ENCODE data around the gene SIGLEC11. TPM values are rescaled to one million over a fixed set of nuclear protein-coding genes. Genes with fewer than 3 reads are reported as not detected.
"Not testable (repeated sequence)": the region's sequence is repeated elsewhere in the genome, so short reads cannot be mapped to it uniquely, and the experiment has no call there.

The SIGLEC11 gene
- total RNA-seq, 1 experiment from 2014 or later, result not detected

DNA sequence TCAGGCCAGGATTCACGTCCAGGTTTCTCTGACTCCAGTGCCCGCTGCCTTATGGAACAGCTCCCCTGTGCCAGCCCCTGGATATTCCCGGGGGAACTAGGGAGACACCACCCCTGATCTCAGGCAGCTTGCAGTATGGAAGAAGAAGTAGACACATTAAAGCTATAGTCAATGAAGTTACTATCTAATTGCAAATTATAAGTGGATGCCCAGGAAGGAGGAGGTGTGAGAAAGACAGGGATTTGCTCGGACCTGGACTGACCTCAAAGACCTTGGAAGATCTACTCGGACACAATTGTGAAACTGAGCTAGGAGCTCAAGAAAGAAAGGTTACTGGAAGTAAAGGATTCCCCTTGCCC lies 10.4 kb downstream of the SIGLEC11 start:
- no TSS peak for BruUV-seq (replicated peaks)

DNA sequence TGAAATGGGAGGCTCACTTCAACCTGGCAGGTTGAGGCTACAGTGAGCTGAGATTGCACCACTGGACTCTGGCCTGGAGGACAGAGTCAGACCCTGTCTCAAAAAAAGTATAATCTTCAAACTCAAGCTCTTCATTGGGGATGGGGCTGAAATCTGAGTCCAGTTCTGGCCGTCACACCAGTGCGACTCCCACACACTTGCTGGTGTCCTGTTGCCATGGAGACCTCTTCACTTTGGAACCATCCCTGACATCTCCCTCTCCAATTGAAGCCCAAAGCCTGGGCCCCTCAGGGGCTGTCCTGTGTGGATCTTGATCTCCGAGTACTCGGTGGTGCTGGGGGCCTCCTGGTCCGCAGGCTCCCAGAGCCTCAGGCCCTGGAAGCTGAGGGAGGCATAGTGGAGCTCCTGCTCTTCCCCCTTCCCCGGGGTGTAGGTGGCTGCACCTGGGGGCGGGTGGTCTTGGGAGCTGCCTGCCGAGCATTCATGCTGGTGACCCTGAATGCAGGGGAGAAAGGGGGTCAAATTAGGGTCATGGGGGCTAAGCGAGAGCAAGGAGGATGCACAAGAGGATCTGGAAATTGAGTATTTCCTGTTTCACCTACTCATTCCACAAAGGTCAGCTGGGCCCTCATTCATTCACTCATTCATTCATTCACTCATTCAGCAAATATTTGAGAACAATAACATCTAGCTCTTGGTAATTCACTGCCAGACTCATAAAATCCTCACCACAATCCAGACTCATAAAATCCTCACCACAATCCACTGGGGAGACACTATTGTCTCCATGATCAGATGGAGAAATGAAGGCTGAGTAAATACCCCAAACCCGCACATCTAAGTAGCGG lies 11.0 kb downstream of the SIGLEC11 start:
- no peak for TF ChIP-seq CTCF (IDR thresholded peaks at IDR 0.05; ENCODE audit: unreplicated experiment)
- H3K4me1 Mint-ChIP-seq (ENCODE audit: low read depth, unreplicated experiment), result peaks cover 14% of the 10 kb centered on the region
- intact Hi-C loops (cut with micrococcal nuclease; ENCODE audit: unreplicated experiment), result no loop called here
- H3K9me3 Mint-ChIP-seq (ENCODE audit: low read depth, unreplicated experiment), result no peaks in the 10 kb centered on the region
- CTCF ChIA-PET, result no interaction called here
- BruUV-seq (replicated peaks), result no TSS peak
- no peak overlapping the region for H3K27ac Mint-ChIP-seq (ENCODE audit: unreplicated experiment)
- H3K27me3 Mint-ChIP-seq (ENCODE audit: unreplicated experiment), result peaks cover 40% of the 10 kb centered on the region
- peaks cover 4% of the 10 kb centered on the region for H3K36me3 Mint-ChIP-seq (ENCODE audit: insufficient read depth, unreplicated experiment)
- no peak for DNase-seq
- H3K4me3 Mint-ChIP-seq (ENCODE audit: low read depth, unreplicated experiment), result no peak overlapping the region

More for the DNA sequence above, 10.4 kb downstream of the SIGLEC11 start:
- Mint-ChIP-seq H3K36me3 (ENCODE audit: insufficient read depth, unreplicated experiment) (peaks cover 4% of the 10 kb centered on the region), H3K4me3 (ENCODE audit: low read depth, unreplicated experiment) (no peak overlapping the region), H3K27me3 (ENCODE audit: unreplicated experiment) (peaks cover 44% of the 10 kb centered on the region), H3K9me3 (ENCODE audit: low read depth, unreplicated experiment) (no peaks in the 10 kb centered on the region), H3K27ac (ENCODE audit: unreplicated experiment) (no peak overlapping the region), H3K4me1 (ENCODE audit: low read depth, unreplicated experiment) (peaks cover 14% of the 10 kb centered on the region)
- DNase-seq, result no peak
- intact Hi-C loops (cut with micrococcal nuclease; ENCODE audit: unreplicated experiment), result no loop called here
- TF ChIP-seq CTCF (IDR thresholded peaks at IDR 0.05; ENCODE audit: unreplicated experiment), result no peak
- CTCF ChIA-PET, result no interaction called here

GRCh38 chr19:49946415-49946814 lies 14.6 kb downstream of the SIGLEC11 start:
- no peak overlapping the region for H3K27ac Mint-ChIP-seq (ENCODE audit: unreplicated experiment)
- no peak overlapping the region for H3K4me3 Mint-ChIP-seq (ENCODE audit: low read depth, unreplicated experiment)
- no peaks in the 10 kb centered on the region for H3K9me3 Mint-ChIP-seq (ENCODE audit: low read depth, unreplicated experiment)
- intact Hi-C loops (cut with micrococcal nuclease; ENCODE audit: unreplicated experiment), result loop anchor here (2.0 kb wide), 1 partner anchor 78 kb away; the partner anchor contains the start of gene VRK3
- no TSS peak for BruUV-seq (replicated peaks)
- H3K36me3 Mint-ChIP-seq (ENCODE audit: insufficient read depth, unreplicated experiment), result peaks cover 4% of the 10 kb centered on the region
- H3K27me3 Mint-ChIP-seq (ENCODE audit: unreplicated experiment), result peaks cover 56% of the 10 kb centered on the region
- CTCF ChIA-PET, result no interaction called here
- no peak for DNase-seq
- no peak for TF ChIP-seq CTCF (IDR thresholded peaks at IDR 0.05; ENCODE audit: unreplicated experiment)
- H3K4me1 Mint-ChIP-seq (ENCODE audit: low read depth, unreplicated experiment), result peaks cover 9% of the 10 kb centered on the region

DNA sequence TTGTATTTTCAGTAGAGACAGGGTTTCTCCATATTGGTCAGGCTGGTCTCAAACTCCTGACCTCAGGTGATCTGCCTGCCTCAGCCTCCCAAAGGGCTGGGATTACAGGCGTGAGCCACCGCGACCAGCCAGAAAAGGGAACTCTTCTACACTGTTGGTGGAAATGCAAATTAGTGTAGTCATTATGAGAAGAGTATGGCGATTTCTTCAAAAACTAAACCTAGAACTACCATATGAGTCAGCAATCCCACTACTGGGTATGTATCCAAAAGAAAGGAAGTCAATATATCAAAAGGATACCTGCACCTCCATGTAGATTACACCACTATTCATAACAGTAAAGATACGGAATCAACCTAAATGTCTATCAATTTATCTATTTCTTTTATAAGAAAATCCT lies 16.4 kb downstream of the SIGLEC11 start:
- CTCF ChIA-PET; H3K27ac Mint-ChIP-seq (ENCODE audit: unreplicated experiment); BruUV-seq (replicated peaks): not testable (repeated sequence)

DNA sequence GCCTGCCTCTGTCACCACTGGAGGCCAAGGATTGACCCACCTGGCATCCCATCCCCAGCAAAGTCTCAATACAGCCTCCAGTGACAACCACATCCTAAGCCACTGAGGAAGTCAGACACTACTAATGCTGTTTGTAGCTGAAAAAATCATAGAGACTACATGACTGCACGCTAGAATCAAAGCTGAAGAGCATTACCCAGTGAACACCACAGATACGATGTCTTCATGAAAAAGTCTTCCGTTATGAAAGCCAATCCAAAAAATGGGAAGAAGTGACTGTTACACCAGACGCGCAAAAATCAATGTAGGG lies 20.5 kb downstream of the SIGLEC11 start:
- Mint-ChIP-seq H3K4me3 (ENCODE audit: low read depth, unreplicated experiment) (no peak overlapping the region), H3K27ac (ENCODE audit: unreplicated experiment) (no peak overlapping the region), H3K9me3 (ENCODE audit: low read depth, unreplicated experiment) (no peaks in the 10 kb centered on the region), H3K27me3 (ENCODE audit: unreplicated experiment) (peaks cover 47% of the 10 kb centered on the region), H3K4me1 (ENCODE audit: low read depth, unreplicated experiment) (peaks cover 13% of the 10 kb centered on the region), H3K36me3 (ENCODE audit: insufficient read depth, unreplicated experiment) (peaks cover 5% of the 10 kb centered on the region)
- BruUV-seq (replicated peaks), result no TSS peak
- no peak for TF ChIP-seq CTCF (IDR thresholded peaks at IDR 0.05; ENCODE audit: unreplicated experiment)
- CTCF ChIA-PET, result no interaction called here
- no peak for DNase-seq
- intact Hi-C loops (cut with micrococcal nuclease; ENCODE audit: unreplicated experiment), result no loop called here

More for the DNA sequence above, 16.4 kb downstream of the SIGLEC11 start:
- H3K36me3 Mint-ChIP-seq (ENCODE audit: insufficient read depth, unreplicated experiment); intact Hi-C loops (cut with micrococcal nuclease; ENCODE audit: unreplicated experiment); H3K9me3 Mint-ChIP-seq (ENCODE audit: low read depth, unreplicated experiment); H3K4me3 Mint-ChIP-seq (ENCODE audit: low read depth, unreplicated experiment); DNase-seq: not testable (repeated sequence)
- Mint-ChIP-seq H3K27me3 (ENCODE audit: unreplicated experiment) (peaks cover 47% of the 10 kb centered on the region), H3K4me1 (ENCODE audit: low read depth, unreplicated experiment) (peaks cover 13% of the 10 kb centered on the region)
